Body of pancreas (tissue), 4 donors: ENCODE results near the gene SLC9A1. TPM values are rescaled to one million over a fixed set of nuclear protein-coding genes. Genes with fewer than 3 reads are reported as not detected.
A peak's percentile ranks its signal among the peaks of the same experiment; 100 is the strongest.

Experiments
- ATAC-seq: fragments of 150-250 bp; one replicate; pipeline ENCODE4 v1.9.1; 2016
- DNase-seq, 4 donors: peaks; one replicate each; pipeline ENCODE4 v3.0.0-alpha.2; 2019
- H3K27ac ChIP-seq, 4 donors: fragments of 200-600 bp; sonication (generic); 1 replicate in 3 of 4; 2 replicates in 1 of 4; pipeline versions ENCODE4 v1.5.1 to v1.6.1; 2016 to 2019; ENCODE audit warnings: mild to moderate bottlenecking in 1 of 4, mixed read lengths in 1 of 4, moderate library complexity in 1 of 4
- H3K27me3 ChIP-seq, 2 donors: fragments of 200-600 bp; sonication (generic); one replicate each; pipeline ENCODE4 v1.6.0; 2016; ENCODE audit warnings: mild to moderate bottlenecking in 1 of 2
- H3K36me3 ChIP-seq, 2 donors: fragments of 200-600 bp; sonication (generic); replicated peaks in 1 of 2; 2 replicates each; pipeline ENCODE4 v1.5.1; 2016; ENCODE audit warnings: low read depth in 2 of 2; ENCODE audit not compliant: insufficient read depth in 1 of 2
- H3K4me1 ChIP-seq: fragments of 200-600 bp; sonication (generic); one replicate; pipeline ENCODE4 v1.6.0; 2016
- H3K4me3 ChIP-seq, 2 donors: fragments of 200-600 bp; sonication (generic); 1 replicate in 1 of 2; 2 replicates in 1 of 2; pipeline ENCODE4 v1.5.1; 2016 to 2019
- H3K9me3 ChIP-seq, 3 donors: fragments of 200-600 bp; sonication (generic); 1 replicate in 2 of 3; 2 replicates in 1 of 3; pipeline ENCODE4 v1.5.1; 2016
- CTCF ChIP-seq, 7 experiments: fragments of 450-650 bp in 4 of 7; fragments of 200-600 bp in 3 of 7; sonication (generic) in 3 of 7; IDR thresholded peaks; one replicate each; pipeline ENCODE4 v1.5.1; 2016 to 2019; ENCODE audit warnings: antibody characterized with exemption in 7 of 7
- POLR2A ChIP-seq, 3 donors: fragments of 450-650 bp; IDR thresholded peaks; one replicate each; pipeline ENCODE4 v1.6.1; 2016; ENCODE audit warnings: antibody characterized with exemption in 3 of 3, mild to moderate bottlenecking in 2 of 3
- WGBS, 2 donors: methylation state at CpG; one replicate each; pipeline ENCODE4 v1.1.5; 2017; 5-methylcytosine and 5-hydroxymethylcytosine counted together
- intact Hi-C: fragments of 100-400 bp; cut with DNase I; formaldehyde crosslinking; loops from one replicate; pipeline ENCODE4 v1.15.1; 2023
- total RNA-seq, 2 donors: library from RNA; depleted of rRNA; stranded (reverse); fragments of >200 nt; gene quantifications; one replicate each; pipeline ENCODE4 v1.1.0, GENCODE V29; 2016

Gene SLC9A1
- 1 to 10 TPM; 6.9 to 7.8 TPM for total RNA-seq

- intact Hi-C loops = no loop called here
- H3K4me1 ChIP-seq = peaks cover 41% of the 10 kb centered on the region
Observed at GRCh38 chr1:27154991-27155781, at the start of gene SLC9A1. SLC9A1 (minus strand) TSS chr1:27155125; CDS start chr1:27154334, 791 bp downstream.

GRCh38 chr1:27203946-27204345 is 49.0 kb upstream of the SLC9A1 start:
- Histone ChIP-seq H3K36me3 (no peaks in the 10 kb centered on the region), H3K27ac (no peak overlapping the region), H3K4me1 (no peaks in the 10 kb centered on the region), H3K27me3 (no peaks in the 10 kb centered on the region), H3K9me3 (no peaks in the 10 kb centered on the region), H3K4me3 (no peak overlapping the region)
- ATAC-seq (no peak), DNase-seq (no peak)
- TF ChIP-seq POLR2A (IDR thresholded peaks at IDR 0.05) (no peak), CTCF (IDR thresholded peaks at IDR 0.05) (no peak)
- intact Hi-C loops = loop anchor here (10.0 kb wide), 1 partner anchor 81 kb away; no protein-coding TSS in a partner anchor
- WGBS, 2 donors = 90 to 100% methylated on average over 1 of the region's 1 CpG

More at GRCh38 chr1:27154991-27155781, at the start of gene SLC9A1:
- peak; percentile 96 to 97 (median 97) for DNase-seq
- no peaks in the 10 kb centered on the region for H3K27me3 ChIP-seq
- peak; percentile 94 for ATAC-seq
- TF ChIP-seq POLR2A (IDR thresholded peaks at IDR 0.05) (peak; percentile 99 to 100 (median 99)), CTCF (IDR thresholded peaks at IDR 0.05) (peak; percentile 65 to 98 (median 81))
- peak within 1 kb of the TSS; percentile 90 to 95 (median 92) for H3K27ac ChIP-seq
- no peaks in the 10 kb centered on the region for H3K9me3 ChIP-seq
- WGBS, 2 donors = 0 to 1% methylated on average over 21 to 39 of the region's 40 CpGs
- H3K36me3 ChIP-seq = no peaks in the 10 kb centered on the region
- peak within 1 kb of the TSS; percentile 4 to 37 for H3K4me3 ChIP-seq

- intact Hi-C loops = loop anchor here (10.0 kb wide), 1 partner anchor 84 kb away; no protein-coding TSS in a partner anchor
- TF ChIP-seq POLR2A (IDR thresholded peaks at IDR 0.05) = no peak
- TF ChIP-seq CTCF (IDR thresholded peaks at IDR 0.05) = no peak
- Histone ChIP-seq H3K9me3 (no peaks in the 10 kb centered on the region), H3K4me1 (no peaks in the 10 kb centered on the region), H3K27ac (no peak overlapping the region), H3K36me3 (no peaks in the 10 kb centered on the region), H3K27me3 (no peaks in the 10 kb centered on the region), H3K4me3 (no peak overlapping the region)
- no peak for DNase-seq
- WGBS, 2 donors = 84 to 86% methylated on average over 24 of the region's 24 CpGs
- no peak for ATAC-seq
Observed at GRCh38 chr1:27201295-27201694, 46.4 kb upstream of the SLC9A1 start.

- Histone ChIP-seq H3K4me3 (no peak overlapping the region), H3K27ac (no peak overlapping the region), H3K36me3 (no peaks in the 10 kb centered on the region), H3K9me3 (no peaks in the 10 kb centered on the region), H3K27me3 (no peaks in the 10 kb centered on the region), H3K4me1 (no peaks in the 10 kb centered on the region)
- ATAC-seq (no peak), DNase-seq (no peak)
- TF ChIP-seq POLR2A (IDR thresholded peaks at IDR 0.05) = no peak
- no peak for TF ChIP-seq CTCF (IDR thresholded peaks at IDR 0.05)
- intact Hi-C loops = no loop called here
- WGBS, 2 donors = 95 to 100% methylated on average over 1 of the region's 1 CpG
Observed at GRCh38 chr1:27193194-27193593, 38.3 kb upstream of the SLC9A1 start.
